GM08714 (cell line): Measurements from ENCODE around the gene FPR3.

Source experiments
- H3K4me3 ChIP-seq: fragments of 200-500 bp; sonication (Bioruptor generic); 2 replicates; pipeline ENCODE4 v1.5.1; 2014; ENCODE audit warnings: mild to moderate bottlenecking, low read length, inconsistent platforms
- ZNF274 ChIP-seq: IDR thresholded peaks from 2 replicates; pipeline ENCODE4 v1.6.1; 2012; ENCODE audit warnings: mild to moderate bottlenecking, low read depth, low read length

The FPR3 gene

DNA sequence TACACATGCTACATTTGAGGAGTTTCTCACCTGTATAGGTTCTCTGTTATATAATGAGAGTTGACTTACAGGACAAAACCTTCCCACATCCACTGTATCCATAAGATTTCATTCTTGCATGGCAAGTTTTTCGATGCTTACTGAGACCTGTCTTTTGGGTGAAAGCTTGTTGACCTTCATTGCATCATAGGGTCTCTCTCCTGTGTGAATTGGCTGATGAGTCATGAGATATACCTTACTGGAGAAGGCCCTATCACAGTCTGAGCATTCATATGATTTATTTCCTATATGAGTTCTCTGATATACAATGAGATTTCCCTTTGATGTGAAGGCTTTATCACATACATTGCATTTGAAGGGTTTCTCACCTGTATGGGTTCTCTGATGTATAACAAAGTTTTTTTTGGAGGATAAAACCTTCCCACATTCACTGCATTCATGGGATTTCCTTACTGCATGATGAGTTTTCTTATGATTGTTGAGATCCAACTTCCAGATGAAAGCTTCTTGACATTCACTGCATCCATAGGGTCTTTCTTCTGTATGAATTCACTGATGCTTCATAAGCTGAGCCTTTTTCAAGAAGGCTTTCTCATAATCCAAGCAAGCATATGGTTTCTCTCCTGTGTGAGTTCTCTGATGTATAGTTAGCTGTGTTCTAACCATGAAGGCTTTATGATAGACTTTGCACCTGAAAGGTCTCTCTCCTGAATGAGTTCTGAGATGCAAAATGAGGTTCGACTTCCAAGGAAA lies 67.1 kb downstream of the FPR3 start:
- H3K4me3 ChIP-seq: no peak overlapping the region
- peak; percentile 82 for TF ChIP-seq ZNF274

DNA sequence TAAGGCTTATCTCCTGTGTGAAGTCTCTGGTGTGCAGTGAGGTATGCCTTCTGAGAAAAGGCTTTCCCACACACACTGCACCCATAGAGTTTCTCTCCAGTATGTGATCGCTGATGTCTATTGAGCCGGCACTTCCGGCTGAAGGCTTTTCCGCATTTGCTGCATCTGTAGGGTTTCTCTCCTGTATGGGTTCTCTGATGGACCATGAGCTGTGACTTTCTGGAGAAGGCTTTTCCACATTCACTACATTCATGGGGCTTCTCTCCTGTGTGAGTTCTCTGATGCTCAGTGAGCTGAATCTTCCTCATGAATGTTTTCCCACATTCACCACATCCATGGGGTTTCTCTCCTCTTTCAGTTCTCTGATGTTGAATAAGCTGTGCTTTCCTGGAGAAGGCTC lies 78.1 kb downstream of the FPR3 start:
- TF ChIP-seq ZNF274: peak; percentile 93
- no peak overlapping the region for H3K4me3 ChIP-seq
